ENCODE data around the gene SDCBP2.

SDCBP2 gene

GRCh38 chr20:1328680-1329330 lies at the start of gene SDCBP2:
Gene SDCBP2 (minus strand): TSS chr20:1329139. CDS start chr20:1320416, 8,723 bp downstream.
- DNase-seq = no peak

DNA sequence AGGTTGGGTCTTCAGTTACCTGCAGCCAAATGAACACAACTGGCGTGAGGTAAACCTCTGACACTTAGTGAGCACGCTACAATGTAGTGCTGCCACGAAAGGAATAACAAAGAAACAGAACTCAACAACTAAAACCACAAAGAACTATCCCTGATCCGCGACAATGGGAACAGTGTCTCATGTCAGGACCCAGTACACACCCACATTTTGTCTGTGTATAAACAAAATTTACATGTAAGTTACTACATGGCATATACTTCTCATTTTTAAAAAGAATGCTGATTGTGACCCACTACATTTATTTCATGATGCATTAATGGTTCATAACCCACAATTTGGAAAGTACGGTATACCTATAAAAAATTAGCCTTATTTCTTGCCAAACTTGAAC lies 49.8 kb upstream of the SDCBP2 start:
- no peak for DNase-seq

GRCh38 chr20:1377984-1378734 lies 49.2 kb upstream of the SDCBP2 start:
- DNase-seq = no peak

- DNase-seq = no peak
Observed at GRCh38 chr20:1377341-1377871, 48.5 kb upstream of the SDCBP2 start.

GRCh38 chr20:1376408-1377270 lies 47.7 kb upstream of the SDCBP2 start:
- peak; percentile 33 for DNase-seq

- DNase-seq = no peak
Observed at GRCh38 chr20:1376007-1376406, 47.1 kb upstream of the SDCBP2 start.

GRCh38 chr20:1375515-1375914 lies 46.6 kb upstream of the SDCBP2 start:
- DNase-seq = peak; percentile 21

DNA sequence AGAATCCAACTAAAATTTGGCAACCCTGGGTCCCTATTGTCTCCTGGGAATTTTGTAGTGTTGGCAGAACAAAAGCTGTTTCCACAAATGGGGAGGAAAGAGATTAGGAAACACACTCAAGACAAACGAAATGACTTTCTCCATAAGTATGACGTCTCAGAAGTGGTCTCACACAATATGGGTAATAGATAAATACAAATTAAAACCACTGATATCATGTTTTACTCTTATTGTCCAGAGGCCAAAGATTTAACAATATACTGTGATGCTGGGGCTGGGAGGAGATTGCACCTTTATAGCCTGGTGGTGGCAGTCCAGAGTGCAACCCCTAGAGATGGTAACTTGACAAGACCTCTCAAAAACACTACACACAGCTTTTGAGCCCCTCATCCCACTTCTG lies 45.3 kb upstream of the SDCBP2 start:
- no peak for DNase-seq

DNA sequence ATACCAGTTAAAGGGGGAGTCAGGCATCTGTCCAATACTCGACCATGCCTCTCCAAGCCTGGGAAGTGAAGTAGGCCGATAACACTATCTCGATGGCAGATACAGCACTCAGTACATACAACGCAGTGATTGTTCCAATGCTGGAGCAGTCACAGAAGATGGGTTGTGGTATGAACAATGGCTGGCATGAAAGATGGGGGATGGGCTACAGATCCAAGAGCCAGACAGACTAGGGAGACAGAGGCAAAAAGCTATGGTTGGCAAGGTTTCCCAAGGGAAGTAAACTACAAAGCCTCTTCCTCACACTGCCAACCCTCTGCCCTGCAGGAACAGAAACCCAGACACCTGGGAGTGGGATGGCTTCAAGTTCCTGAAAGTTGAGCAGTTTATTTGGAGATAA lies 44.7 kb upstream of the SDCBP2 start:
- DNase-seq = no peak

DNA sequence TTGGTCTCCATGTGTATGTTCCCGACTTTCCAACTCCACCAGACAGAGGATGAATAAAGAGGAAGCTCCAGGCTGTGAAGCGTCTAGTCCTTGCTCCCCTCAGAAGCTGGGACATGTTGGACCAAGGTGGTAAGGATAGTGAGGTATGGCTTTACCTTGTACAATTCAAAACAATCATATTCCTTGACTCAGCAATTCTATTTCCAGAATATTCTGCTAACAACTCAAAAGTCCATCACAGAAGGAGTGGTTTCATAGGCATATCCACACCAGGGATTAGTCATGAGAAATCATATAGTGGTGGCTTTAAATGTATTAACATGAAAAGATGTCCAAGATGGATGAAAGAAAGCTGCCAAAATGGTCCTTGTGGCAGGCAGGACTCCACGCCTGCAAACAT lies 44.1 kb upstream of the SDCBP2 start:
- DNase-seq = no peak

GRCh38 chr20:1371830-1372539 lies 43.0 kb upstream of the SDCBP2 start:
- no peak for DNase-seq

DNA sequence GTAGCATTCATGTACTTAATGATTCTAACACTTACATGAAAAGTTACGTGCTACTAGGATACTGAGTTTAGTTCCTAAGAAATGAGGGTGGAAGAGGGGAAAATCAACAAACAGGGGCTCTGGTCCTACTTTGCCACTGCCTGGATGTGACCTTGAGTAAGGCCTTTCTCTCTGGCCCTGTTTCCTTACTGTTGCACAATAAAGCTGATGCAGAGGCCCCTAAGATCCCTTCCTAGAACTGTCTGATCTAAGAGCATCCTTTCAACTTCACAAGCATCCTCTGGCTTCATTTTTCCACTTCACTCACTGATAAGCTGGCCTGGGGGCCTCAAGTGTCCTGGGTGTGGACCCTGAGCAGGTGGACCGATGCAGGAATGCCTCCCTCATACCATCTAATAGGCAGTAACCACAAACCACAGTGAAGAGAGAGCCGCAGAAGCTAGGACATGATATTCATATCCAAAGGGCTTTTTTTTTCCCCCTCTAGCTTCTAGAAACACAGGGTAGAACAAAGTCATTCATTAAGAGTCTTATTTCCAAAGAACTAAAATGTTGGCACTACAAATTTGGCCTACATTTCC lies 42.4 kb upstream of the SDCBP2 start:
- no peak for DNase-seq

DNA sequence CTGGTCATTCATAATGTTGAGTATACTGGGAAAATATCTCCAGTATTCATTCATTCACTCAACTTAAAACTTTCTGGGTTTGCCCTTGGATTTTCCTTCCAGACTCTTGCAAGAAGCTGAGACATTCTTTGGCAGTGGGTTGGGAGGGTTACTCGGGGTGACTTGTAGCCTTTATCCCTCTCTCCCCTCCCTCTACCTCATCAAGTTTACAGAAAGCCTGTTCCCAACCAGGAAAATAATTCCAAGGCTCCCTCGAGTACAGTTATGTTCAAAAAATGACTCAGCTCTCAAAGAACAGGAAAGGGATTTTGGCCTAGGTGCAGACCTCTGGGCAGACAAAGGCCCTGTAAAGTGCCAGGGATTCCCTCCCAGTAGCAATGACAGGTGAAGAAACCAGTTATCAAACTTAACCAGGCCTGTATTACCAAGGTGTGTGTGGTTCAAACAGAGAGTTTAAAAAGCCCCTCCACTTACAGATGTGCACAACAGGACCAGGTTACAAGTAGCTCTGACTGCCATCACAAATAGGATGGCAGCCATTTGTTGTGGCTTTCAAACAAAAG lies 41.7 kb upstream of the SDCBP2 start:
- DNase-seq = no peak

GRCh38 chr20:1369970-1370369 lies 41.0 kb upstream of the SDCBP2 start:
- no peak for DNase-seq

DNA sequence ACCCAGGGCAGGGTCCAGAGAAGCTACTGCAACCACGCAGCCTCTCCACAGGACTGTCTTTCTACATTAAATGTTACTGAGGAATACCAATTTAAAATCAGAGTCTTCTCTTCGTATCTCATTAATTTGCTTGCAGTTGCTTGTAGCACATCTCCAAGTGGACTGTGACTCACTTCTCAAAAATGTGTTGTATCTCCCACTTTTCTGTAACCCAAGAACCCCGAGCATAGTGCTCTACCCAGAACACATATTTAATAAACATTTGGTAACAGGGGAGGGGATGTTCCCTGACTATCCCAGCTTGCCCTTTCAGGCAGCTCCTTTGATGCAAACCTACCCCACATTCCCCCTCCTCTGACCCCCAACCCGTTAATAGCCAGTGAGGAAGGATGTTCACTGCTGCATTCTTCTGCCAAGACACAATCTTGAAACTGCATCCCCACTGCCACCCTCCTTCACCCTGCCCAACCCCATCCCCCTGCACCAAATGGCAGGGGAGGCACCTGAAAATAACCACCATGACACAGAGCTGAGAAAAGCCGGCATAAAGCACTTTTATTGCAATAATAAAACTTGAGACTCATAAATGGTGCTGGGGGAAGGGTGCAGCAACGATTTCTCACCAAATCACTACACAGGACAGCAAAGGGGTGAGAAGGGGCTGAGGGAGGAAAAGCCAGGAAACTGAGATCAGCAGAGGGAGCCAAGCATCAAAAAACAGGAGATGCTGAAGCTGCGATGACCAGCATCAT lies 39.7 kb upstream of the SDCBP2 start:
- no peak for DNase-seq

DNA sequence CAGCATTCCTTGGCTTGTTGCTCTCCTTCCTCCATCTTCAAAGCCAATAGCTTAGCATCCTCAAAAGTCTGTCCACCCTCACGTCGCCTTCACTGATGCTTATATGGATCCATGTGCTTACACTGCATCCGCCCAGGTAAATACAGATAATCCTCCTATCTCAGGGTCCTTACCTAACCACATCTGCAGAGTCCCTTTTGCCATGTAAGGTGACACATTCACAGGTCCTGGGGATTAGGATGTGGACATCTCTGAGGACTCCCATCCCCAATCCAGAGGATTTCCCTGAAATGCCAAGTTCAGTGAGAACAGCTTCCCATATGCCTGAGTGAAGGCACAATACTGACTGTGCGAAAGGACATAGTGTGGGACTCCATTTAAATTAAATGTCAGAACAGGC lies 38.5 kb upstream of the SDCBP2 start:
- DNase-seq = no peak

DNA sequence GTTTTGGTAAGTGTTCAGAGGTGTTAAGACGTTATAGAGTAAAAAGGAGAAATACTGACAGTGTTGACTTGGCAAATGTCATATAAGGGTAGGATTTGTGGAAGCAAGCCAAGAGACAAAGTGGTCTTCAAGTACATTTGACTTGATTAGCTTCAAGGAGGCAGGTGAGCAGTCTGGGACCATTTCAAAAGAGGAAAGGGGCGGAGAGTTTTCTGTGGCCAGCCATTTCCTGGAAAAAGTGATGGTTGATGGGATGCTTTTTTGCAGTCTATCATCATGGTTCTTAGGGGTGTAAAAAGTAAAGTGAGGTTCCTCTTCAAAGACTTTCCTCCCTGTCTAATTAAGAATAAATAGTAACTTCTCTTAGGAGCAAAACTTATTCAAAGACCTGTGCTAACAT lies 35.2 kb upstream of the SDCBP2 start:
- no peak for DNase-seq

- DNase-seq = no peak
Observed at GRCh38 chr20:1363522-1363921, 34.6 kb upstream of the SDCBP2 start.

- DNase-seq = no peak
Observed at GRCh38 chr20:1362484-1362883, 33.5 kb upstream of the SDCBP2 start.

GRCh38 chr20:1360094-1360846 lies 31.3 kb upstream of the SDCBP2 start:
- DNase-seq = no peak
